ENCODE results near the gene CRYZ. TPM values are rescaled to one million over a fixed set of nuclear protein-coding genes. Genes with fewer than 3 reads are reported as not detected.
A peak's percentile ranks its signal among the peaks of the same experiment; 100 is the strongest.

CRYZ gene
- total RNA-seq, 1 experiment from 2014 or later = 57.7 TPM

DNA sequence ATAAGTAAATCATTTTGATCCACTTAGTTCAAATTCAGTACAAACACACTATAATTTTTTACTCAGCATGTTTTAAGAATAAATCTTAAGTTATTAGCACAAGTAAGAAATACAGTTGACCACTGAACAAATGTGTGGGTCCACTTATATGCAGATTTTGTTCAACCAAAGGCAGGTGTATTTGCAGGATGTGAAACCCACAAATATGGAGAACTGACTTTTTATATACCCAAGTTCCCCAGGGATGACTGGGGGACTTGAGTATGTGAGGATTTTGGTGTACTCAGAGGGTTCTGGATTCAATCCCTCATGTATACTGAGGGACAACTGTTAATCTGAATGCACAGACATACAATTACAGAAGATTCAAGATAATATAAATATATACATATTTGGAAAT is 33.5 kb downstream of the CRYZ start:
- Histone ChIP-seq H4K20me1 (ENCODE audit: low read length) (no peaks in the 10 kb centered on the region), H3K9me3 (ENCODE audit: low read length) (no peaks in the 10 kb centered on the region), H3K27ac (ENCODE audit: low read length) (no peak overlapping the region), H3K4me2 (ENCODE audit: low read length) (no peak overlapping the region), H3K4me3 (ENCODE audit: low read length) (no peak overlapping the region), H3K36me3 (ENCODE audit: low read depth, low read length) (no peaks in the 10 kb centered on the region; the same call in 1 of the 2 replicates), H3F3A (ENCODE audit: low read length, unreplicated experiment) (no peaks in the 10 kb centered on the region), H3K9me2 (replicated peaks; ENCODE audit: low read length) (no peaks in the 10 kb centered on the region), H3K4me1 (ENCODE audit: insufficient read depth, low read length) (peaks cover 4% of the 10 kb centered on the region), H3K27me3 (ENCODE audit: low read length) (no peaks in the 10 kb centered on the region), H3K9ac (ENCODE audit: low read length) (no peak overlapping the region), H2AFZ (ENCODE audit: low read length) (no peak overlapping the region), H3K79me2 (ENCODE audit: low read length) (no peaks in the 10 kb centered on the region)
- TF ChIP-seq, protein P1, sequence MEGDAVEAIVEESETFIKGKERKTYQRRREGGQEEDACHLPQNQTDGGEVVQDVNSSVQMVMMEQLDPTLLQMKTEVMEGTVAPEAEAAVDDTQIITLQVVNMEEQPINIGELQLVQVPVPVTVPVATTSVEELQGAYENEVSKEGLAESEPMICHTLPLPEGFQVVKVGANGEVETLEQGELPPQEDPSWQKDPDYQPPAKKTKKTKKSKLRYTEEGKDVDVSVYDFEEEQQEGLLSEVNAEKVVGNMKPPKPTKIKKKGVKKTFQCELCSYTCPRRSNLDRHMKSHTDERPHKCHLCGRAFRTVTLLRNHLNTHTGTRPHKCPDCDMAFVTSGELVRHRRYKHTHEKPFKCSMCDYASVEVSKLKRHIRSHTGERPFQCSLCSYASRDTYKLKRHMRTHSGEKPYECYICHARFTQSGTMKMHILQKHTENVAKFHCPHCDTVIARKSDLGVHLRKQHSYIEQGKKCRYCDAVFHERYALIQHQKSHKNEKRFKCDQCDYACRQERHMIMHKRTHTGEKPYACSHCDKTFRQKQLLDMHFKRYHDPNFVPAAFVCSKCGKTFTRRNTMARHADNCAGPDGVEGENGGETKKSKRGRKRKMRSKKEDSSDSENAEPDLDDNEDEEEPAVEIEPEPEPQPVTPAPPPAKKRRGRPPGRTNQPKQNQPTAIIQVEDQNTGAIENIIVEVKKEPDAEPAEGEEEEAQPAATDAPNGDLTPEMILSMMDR (conservative IDR thresholded peaks at IDR 0.05; ENCODE audit: low read depth, low read length) = no peak
- TF ChIP-seq EZH2 (IDR thresholded peaks at IDR 0.05; ENCODE audit: low read length, unreplicated experiment) (no peak), EZH2phosphoT487 (IDR thresholded peaks at IDR 0.05; ENCODE audit: borderline replicate concordance, low read length) (no peak)
- BruUV-seq (replicated peaks) = no TSS peak
- intact Hi-C loops (cut with micrococcal nuclease) = no loop called here
- DNase-seq (no peak), ATAC-seq (no peak)
- ChIA-PET CTCF (no interaction called here), POLR2A (ENCODE audit: unreplicated experiment) (no interaction called here)

DNA sequence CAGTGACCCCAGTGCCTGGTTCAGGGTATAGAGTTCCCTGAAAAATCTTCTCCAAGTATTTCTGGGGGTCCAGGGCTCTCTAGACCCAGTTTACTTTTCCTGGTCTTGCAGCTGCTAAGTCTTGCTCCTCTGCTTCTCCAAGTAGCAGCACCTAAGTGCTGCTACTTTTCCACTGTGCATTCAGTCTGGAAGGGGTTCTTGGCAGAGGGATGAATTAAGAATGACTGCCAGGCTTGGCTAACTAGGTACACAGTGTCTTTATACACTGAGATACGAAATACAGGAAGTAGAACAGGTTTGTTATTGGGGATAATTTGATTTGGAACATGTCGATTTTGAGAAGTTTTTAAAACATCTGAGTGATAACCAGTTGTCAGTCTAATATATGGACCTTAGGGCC is 35.0 kb downstream of the CRYZ start:
- no peaks in the 10 kb centered on the region for H3K36me3 ChIP-seq (ENCODE audit: low read depth, low read length)
- H4K20me1 ChIP-seq (ENCODE audit: low read length) = no peaks in the 10 kb centered on the region
- DNase-seq (no peak), ATAC-seq (no peak)
- H3K79me2 ChIP-seq (ENCODE audit: low read length) = no peaks in the 10 kb centered on the region
- H3K4me3 ChIP-seq (ENCODE audit: low read length) = no peak overlapping the region
- no peak for TF ChIP-seq EZH2 (IDR thresholded peaks at IDR 0.05; ENCODE audit: low read length, unreplicated experiment)
- no peak for TF ChIP-seq EZH2phosphoT487 (IDR thresholded peaks at IDR 0.05; ENCODE audit: borderline replicate concordance, low read length)
- TF ChIP-seq, protein P1 (conservative IDR thresholded peaks at IDR 0.05; ENCODE audit: low read depth, low read length) = no peak
- CTCF ChIA-PET = no interaction called here
- no TSS peak for BruUV-seq (replicated peaks)
- POLR2A ChIA-PET (ENCODE audit: unreplicated experiment) = no interaction called here
- H3K4me1 ChIP-seq (ENCODE audit: insufficient read depth, low read length) = peaks cover 16% of the 10 kb centered on the region
- no peak overlapping the region for H3K9ac ChIP-seq (ENCODE audit: low read length)
- intact Hi-C loops (cut with micrococcal nuclease) = no loop called here
- H3K27ac ChIP-seq (ENCODE audit: low read length) = no peak overlapping the region
- no peaks in the 10 kb centered on the region for H3F3A ChIP-seq (ENCODE audit: low read length, unreplicated experiment)
- no peak overlapping the region for H2AFZ ChIP-seq (ENCODE audit: low read length)
- no peaks in the 10 kb centered on the region for H3K9me2 ChIP-seq (replicated peaks; ENCODE audit: low read length)
- H3K27me3 ChIP-seq (ENCODE audit: low read length) = no peaks in the 10 kb centered on the region
- no peaks in the 10 kb centered on the region for H3K9me3 ChIP-seq (ENCODE audit: low read length)
- H3K4me2 ChIP-seq (ENCODE audit: low read length) = no peak overlapping the region

DNA sequence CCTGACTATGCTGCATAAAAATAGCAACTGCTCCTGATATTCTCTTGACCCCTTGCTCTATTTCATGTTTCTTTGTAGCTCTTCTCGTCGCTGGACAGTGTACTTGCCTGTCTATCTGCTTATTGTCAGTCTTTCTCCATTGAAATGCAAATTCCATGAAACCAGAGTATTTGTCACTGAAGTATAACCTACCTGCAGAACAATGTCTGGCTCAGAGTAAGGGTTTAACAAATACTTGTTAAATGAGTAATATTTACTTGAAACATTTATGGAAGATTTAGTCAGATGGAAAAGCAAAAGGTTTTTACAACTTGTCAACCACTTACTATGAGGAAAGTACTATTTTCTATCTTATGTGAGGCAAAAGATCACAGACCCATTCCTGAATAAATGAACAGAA is 39.4 kb downstream of the CRYZ start:
- H3K4me1 ChIP-seq (ENCODE audit: insufficient read depth, low read length) = peaks cover 37% of the 10 kb centered on the region
- H3K27me3 ChIP-seq (ENCODE audit: low read length) = no peaks in the 10 kb centered on the region
- H3K4me2 ChIP-seq (ENCODE audit: low read length) = peak overlapping the region; percentile 72
- H3K79me2 ChIP-seq (ENCODE audit: low read length) = no peaks in the 10 kb centered on the region
- H3K36me3 ChIP-seq (ENCODE audit: low read depth, low read length) = no peaks in the 10 kb centered on the region
- H4K20me1 ChIP-seq (ENCODE audit: low read length) = no peaks in the 10 kb centered on the region
- no peaks in the 10 kb centered on the region for H3K9me3 ChIP-seq (ENCODE audit: low read length)
- 0 out of 2 replicates have a peak overlapping the region, but pooled peaks have one; percentile 0 for H3K9ac ChIP-seq (ENCODE audit: low read length)
- ATAC-seq (peak; percentile 97), DNase-seq (peak; percentile 93)
- no peaks in the 10 kb centered on the region for H3K9me2 ChIP-seq (replicated peaks; ENCODE audit: low read length)
- ChIA-PET POLR2A (ENCODE audit: unreplicated experiment) (no interaction called here), CTCF (interaction anchor here (1.0 kb wide), 1 partner anchor 40 kb away, joined by 6 read pairs; the partner anchor contains the start of genes CRYZ and TYW3)
- no peak overlapping the region for H3K4me3 ChIP-seq (ENCODE audit: low read length)
- no peak overlapping the region for H2AFZ ChIP-seq (ENCODE audit: low read length)
- H3F3A ChIP-seq (ENCODE audit: low read length, unreplicated experiment) = no peaks in the 10 kb centered on the region
- no TSS peak for BruUV-seq (replicated peaks)
- intact Hi-C loops (cut with micrococcal nuclease) = loop anchor here (1.0 to 5.0 kb wide), 5 partner anchors 40 to 851 kb away; partner anchors contain the start of genes CRYZ, FPGT, LRRIQ3 and TYW3
- peak overlapping the region; percentile 89 for H3K27ac ChIP-seq (ENCODE audit: low read length)
- TF ChIP-seq, protein P1 (conservative IDR thresholded peaks at IDR 0.05; ENCODE audit: low read depth, low read length) = no peak
- no peak for TF ChIP-seq EZH2phosphoT487 (IDR thresholded peaks at IDR 0.05; ENCODE audit: borderline replicate concordance, low read length)
- TF ChIP-seq EZH2 (IDR thresholded peaks at IDR 0.05; ENCODE audit: low read length, unreplicated experiment) = no peak
